ENCODE data around the gene SELPLG.

Gene SELPLG

DNA sequence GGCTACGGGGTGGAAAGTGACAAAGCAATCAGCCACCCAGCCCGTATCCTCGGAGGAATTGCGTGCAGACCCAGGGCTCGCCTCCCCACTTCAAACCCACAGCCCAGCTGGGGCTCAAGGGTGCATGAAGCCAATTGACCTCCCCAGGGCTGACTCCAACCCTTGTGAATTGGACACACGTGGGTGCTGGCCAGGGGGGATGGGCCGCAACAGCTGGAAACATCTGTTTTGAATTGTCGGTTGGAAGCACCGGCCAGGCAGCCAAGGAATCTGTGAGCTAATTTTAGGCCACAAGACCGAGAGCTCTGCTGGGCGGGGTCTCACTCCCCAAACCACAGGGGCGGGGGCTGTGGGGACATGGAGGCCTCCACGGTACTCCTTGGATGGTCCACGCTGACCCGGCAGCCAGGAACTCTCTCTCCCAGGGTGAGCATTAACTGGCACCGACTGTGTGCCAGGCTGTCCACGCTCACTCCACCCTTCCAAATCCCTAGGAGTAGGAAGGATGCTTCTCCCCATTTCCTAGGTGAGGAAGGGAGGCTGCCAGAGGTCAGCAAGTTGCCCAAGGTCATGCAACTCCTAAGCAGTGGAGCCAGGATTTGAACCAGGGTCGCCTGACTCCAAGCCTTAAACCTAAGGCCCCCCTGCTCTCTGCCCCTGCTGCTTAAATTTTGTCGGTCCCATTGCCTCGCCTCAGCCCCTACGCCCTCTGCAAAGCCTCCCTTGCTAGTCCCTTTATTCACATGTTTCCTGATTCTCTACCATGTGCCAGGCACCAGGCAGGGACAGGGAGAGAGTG lies 24.0 kb downstream of the SELPLG start:
- DNase-seq: no peak
- no peaks in the 10 kb centered on the region for H3K9me3 ChIP-seq
- no peaks in the 10 kb centered on the region for H3K36me3 ChIP-seq
- H3K27me3 ChIP-seq: no peaks in the 10 kb centered on the region
- TF ChIP-seq, protein P1, sequence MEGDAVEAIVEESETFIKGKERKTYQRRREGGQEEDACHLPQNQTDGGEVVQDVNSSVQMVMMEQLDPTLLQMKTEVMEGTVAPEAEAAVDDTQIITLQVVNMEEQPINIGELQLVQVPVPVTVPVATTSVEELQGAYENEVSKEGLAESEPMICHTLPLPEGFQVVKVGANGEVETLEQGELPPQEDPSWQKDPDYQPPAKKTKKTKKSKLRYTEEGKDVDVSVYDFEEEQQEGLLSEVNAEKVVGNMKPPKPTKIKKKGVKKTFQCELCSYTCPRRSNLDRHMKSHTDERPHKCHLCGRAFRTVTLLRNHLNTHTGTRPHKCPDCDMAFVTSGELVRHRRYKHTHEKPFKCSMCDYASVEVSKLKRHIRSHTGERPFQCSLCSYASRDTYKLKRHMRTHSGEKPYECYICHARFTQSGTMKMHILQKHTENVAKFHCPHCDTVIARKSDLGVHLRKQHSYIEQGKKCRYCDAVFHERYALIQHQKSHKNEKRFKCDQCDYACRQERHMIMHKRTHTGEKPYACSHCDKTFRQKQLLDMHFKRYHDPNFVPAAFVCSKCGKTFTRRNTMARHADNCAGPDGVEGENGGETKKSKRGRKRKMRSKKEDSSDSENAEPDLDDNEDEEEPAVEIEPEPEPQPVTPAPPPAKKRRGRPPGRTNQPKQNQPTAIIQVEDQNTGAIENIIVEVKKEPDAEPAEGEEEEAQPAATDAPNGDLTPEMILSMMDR (IDR thresholded peaks at IDR 0.05; ENCODE audit: low read depth, low read length): no peak
- no peaks in the 10 kb centered on the region for H3K4me1 ChIP-seq
- H3K4me3 ChIP-seq (ENCODE audit: low read depth, low read length): no peak overlapping the region

DNA sequence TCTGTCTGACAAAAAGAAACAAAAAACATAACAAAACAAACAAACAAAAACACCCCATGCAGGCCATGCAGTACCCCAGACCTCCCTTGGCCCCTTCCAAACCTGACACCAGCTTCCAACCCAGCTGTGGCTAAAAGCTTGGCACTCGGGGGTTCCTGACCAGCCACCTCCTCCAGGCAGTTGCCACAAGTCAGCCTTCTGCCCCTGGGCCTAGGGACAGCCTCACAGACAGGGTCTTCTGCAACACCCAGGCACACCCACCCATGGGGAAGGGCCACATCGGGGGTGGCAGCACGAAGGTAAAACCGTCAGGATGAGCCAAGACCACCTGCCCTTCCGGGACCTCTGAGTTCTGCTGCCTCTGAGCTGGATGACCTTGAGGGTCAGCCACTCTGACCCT lies 25.1 kb downstream of the SELPLG start:
- H3K4me3 ChIP-seq (ENCODE audit: low read depth, low read length): no peak overlapping the region
- no peaks in the 10 kb centered on the region for H3K36me3 ChIP-seq
- TF ChIP-seq, protein P1 (IDR thresholded peaks at IDR 0.05; ENCODE audit: low read depth, low read length): no peak
- no peaks in the 10 kb centered on the region for H3K27me3 ChIP-seq
- DNase-seq: no peak
- no peaks in the 10 kb centered on the region for H3K9me3 ChIP-seq
- no peaks in the 10 kb centered on the region for H3K4me1 ChIP-seq

DNA sequence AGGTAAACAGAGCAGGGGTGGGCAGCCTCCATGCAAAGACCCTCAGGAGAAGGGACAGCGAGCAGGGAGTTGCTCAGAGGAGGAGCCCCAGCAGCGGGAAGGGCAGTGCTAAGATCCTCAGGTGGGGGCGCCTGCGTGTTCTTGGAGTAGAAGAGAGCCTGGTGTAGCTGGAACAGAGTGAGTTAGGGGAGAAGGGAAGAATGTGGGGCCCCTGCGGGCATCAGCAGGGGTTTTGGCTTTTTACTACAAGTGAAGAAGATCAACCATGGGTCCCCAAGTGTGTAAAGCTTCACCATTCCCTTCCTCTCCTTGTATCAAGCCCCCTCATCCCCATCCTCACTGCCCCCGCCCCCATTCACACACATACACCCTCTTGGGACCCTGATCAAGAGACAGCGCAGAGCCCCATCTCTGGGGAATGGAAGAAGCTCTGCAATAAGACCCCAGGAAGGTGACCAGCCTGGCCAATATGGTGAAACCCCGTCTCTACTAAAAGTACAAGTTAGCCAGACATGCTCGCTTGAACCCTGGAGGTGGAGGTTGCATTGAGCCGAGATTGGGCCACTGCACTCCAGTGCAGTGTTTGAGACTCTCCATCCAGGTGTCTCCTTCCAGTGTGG lies 25.6 kb downstream of the SELPLG start:
- H3K4me3 ChIP-seq (ENCODE audit: low read depth, low read length): no peak overlapping the region
- no peaks in the 10 kb centered on the region for H3K4me1 ChIP-seq
- H3K9me3 ChIP-seq: no peaks in the 10 kb centered on the region
- DNase-seq: no peak
- no peaks in the 10 kb centered on the region for H3K36me3 ChIP-seq
- H3K27me3 ChIP-seq: no peaks in the 10 kb centered on the region
- TF ChIP-seq, protein P1 (IDR thresholded peaks at IDR 0.05; ENCODE audit: low read depth, low read length): no peak

DNA sequence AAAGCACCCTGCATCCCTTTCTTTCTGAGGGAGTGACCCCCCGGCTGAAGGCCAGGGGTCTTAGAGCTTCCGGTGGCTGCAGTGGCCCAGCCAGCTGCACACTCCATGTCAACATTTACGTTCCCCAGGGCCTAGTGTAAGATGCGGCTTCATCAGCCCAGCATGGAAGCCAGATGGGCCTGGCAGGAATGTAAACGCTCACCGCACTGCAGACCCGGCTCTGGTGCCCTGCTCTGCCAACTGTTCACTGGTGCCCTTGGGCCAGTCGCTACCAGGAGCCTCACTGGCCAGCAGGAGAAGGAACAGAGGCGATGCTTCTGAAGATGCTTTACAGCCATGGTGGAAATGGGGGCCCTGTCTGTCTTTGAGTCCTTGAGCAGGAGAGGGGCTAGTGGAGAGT lies 27.2 kb downstream of the SELPLG start:
- H3K4me3 ChIP-seq (ENCODE audit: low read depth, low read length): no peak overlapping the region
- DNase-seq: no peak
- no peaks in the 10 kb centered on the region for H3K4me1 ChIP-seq
- TF ChIP-seq, protein P1 (IDR thresholded peaks at IDR 0.05; ENCODE audit: low read depth, low read length): no peak
- H3K9me3 ChIP-seq: no peaks in the 10 kb centered on the region
- no peaks in the 10 kb centered on the region for H3K27me3 ChIP-seq
- no peaks in the 10 kb centered on the region for H3K36me3 ChIP-seq

DNA sequence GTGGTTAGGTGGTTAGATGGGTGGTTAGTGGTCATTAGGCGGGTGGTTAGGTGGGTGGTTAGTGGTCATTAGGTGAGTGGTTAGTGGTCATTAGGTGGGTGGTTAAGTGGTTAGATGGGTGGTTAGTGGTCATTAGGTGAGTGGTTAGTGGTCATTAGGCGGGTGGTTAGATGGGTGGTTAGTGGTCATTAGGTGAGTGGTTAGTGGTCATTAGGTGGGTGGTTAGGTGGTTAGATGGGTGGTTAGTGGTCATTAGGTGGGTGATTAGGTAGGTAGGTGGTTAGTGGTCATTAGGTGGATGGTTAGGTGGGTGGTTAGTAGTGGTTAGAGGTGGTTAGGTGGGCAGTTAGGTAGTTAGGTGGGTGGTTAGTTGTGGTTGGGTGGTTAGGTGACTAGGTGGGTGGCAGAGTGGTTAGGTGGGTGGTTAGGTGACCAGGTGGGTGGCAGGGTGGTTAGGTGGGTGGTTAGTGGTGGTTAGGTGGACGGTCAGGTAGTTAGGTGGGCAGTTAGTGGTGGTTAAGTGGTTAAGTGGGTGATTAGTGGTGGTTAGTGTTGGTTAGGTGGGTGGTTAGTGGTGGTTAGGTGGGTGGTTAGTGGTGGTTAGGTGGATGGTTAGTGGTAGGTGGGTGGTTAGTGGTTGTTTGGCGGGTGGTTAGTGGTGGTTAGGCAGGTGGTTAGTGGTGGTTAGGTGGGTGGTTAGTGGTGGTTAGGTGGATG lies 27.8 kb downstream of the SELPLG start:
- no peak for DNase-seq
- no peak overlapping the region for H3K4me3 ChIP-seq (ENCODE audit: low read depth, low read length)
- H3K27me3 ChIP-seq: no peaks in the 10 kb centered on the region
- no peaks in the 10 kb centered on the region for H3K36me3 ChIP-seq
- TF ChIP-seq, protein P1 (IDR thresholded peaks at IDR 0.05; ENCODE audit: low read depth, low read length): no peak
- H3K9me3 ChIP-seq: no peaks in the 10 kb centered on the region
- no peaks in the 10 kb centered on the region for H3K4me1 ChIP-seq
